ENCODE results near the gene PDGFRB. TPM values are rescaled to one million over a fixed set of nuclear protein-coding genes. Genes with fewer than 3 reads are reported as not detected.

Gene PDGFRB
- total and polyA plus RNA-seq, 2 of the 8 experiments (the other 6 are each of a cell fraction or from before 2014, with no cell fraction given): 4.2 to 13.7 TPM

DNA sequence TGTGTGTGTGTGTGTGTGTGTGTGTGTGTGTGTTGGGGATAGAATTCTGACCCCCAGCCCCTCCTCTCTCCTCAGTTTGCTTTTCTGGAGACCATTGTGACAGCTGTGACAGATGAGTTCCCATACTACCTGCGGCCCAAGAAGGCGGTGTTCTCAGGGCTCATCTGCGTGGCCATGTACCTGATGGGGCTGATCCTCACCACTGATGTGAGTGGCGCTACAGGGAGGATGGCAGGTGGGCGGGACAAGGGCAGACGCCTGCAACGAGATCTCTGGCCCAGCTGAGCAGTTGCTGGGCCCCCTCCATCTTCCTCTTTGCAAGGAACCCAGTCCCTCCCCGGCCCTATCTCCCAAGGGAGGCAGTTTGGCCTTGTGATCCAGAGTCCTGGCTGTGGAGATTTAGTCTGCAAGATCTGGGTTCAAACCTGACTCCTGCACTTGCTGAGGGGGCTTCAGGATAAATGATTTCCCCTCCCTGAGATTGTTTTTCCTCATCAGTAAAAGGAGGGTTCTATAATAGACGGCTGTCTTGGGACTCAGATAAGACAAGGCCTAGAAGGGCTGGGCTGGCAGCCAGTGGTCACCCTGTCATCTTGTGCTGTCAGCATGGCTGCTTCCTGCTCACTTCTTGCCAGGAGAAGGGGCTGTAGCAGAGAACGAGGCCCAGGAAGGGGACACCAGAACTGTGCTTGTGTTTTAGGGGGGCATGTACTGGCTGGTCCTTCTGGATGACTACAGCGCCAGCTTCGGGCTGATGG lies 48.4 kb upstream of the PDGFRB start (continued):
- TF ChIP-seq RNF2 (IDR thresholded peaks at IDR 0.05; ENCODE audit: borderline replicate concordance, low read depth, low read length, missing control alignments, poor library complexity, severe bottlenecking) (no peak), TAF7 (optimal IDR thresholded peaks at IDR 0.05; ENCODE audit: borderline replicate concordance, low read depth, low read length) (no peak), ATF3 (IDR thresholded peaks at IDR 0.05; ENCODE audit: insufficient read depth, low read depth, low read length) (no peak), POU5F1 (IDR thresholded peaks at IDR 0.05; ENCODE audit: low read depth, low read length) (no peak)

Data from H1 (cell line).